Measurements from ENCODE around the gene CLCN3. TPM values are rescaled to one million over a fixed set of nuclear protein-coding genes. Genes with fewer than 3 reads are reported as not detected.

The CLCN3 gene
- total and polyA plus RNA-seq, 9 of the 15 experiments (the other 6 are each of a cell fraction or from before 2014, with no cell fraction given): 12.7 to 60.6 (median 38.5) TPM

DNA sequence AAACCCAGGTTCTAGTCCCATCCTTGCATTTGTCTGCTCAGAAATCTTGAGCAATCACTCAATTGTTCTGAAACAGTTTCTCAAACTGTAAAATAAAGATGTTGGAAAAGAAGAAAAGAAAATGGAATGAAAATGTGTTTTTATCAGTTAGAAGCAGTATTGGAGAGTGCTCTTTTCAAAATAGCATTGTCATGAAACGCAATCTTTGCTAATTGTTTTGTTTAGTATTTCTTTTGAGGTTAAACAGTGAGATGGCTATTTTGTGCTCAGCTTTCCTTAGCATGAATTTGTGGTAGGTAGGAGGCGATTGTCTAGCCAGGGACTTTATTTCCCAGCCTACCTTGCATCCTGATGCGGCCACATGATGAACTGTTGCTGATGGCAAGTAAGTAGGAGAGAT, 148.0 kb downstream of the CLCN3 start (continued):
- TF ChIP-seq, protein P1, sequence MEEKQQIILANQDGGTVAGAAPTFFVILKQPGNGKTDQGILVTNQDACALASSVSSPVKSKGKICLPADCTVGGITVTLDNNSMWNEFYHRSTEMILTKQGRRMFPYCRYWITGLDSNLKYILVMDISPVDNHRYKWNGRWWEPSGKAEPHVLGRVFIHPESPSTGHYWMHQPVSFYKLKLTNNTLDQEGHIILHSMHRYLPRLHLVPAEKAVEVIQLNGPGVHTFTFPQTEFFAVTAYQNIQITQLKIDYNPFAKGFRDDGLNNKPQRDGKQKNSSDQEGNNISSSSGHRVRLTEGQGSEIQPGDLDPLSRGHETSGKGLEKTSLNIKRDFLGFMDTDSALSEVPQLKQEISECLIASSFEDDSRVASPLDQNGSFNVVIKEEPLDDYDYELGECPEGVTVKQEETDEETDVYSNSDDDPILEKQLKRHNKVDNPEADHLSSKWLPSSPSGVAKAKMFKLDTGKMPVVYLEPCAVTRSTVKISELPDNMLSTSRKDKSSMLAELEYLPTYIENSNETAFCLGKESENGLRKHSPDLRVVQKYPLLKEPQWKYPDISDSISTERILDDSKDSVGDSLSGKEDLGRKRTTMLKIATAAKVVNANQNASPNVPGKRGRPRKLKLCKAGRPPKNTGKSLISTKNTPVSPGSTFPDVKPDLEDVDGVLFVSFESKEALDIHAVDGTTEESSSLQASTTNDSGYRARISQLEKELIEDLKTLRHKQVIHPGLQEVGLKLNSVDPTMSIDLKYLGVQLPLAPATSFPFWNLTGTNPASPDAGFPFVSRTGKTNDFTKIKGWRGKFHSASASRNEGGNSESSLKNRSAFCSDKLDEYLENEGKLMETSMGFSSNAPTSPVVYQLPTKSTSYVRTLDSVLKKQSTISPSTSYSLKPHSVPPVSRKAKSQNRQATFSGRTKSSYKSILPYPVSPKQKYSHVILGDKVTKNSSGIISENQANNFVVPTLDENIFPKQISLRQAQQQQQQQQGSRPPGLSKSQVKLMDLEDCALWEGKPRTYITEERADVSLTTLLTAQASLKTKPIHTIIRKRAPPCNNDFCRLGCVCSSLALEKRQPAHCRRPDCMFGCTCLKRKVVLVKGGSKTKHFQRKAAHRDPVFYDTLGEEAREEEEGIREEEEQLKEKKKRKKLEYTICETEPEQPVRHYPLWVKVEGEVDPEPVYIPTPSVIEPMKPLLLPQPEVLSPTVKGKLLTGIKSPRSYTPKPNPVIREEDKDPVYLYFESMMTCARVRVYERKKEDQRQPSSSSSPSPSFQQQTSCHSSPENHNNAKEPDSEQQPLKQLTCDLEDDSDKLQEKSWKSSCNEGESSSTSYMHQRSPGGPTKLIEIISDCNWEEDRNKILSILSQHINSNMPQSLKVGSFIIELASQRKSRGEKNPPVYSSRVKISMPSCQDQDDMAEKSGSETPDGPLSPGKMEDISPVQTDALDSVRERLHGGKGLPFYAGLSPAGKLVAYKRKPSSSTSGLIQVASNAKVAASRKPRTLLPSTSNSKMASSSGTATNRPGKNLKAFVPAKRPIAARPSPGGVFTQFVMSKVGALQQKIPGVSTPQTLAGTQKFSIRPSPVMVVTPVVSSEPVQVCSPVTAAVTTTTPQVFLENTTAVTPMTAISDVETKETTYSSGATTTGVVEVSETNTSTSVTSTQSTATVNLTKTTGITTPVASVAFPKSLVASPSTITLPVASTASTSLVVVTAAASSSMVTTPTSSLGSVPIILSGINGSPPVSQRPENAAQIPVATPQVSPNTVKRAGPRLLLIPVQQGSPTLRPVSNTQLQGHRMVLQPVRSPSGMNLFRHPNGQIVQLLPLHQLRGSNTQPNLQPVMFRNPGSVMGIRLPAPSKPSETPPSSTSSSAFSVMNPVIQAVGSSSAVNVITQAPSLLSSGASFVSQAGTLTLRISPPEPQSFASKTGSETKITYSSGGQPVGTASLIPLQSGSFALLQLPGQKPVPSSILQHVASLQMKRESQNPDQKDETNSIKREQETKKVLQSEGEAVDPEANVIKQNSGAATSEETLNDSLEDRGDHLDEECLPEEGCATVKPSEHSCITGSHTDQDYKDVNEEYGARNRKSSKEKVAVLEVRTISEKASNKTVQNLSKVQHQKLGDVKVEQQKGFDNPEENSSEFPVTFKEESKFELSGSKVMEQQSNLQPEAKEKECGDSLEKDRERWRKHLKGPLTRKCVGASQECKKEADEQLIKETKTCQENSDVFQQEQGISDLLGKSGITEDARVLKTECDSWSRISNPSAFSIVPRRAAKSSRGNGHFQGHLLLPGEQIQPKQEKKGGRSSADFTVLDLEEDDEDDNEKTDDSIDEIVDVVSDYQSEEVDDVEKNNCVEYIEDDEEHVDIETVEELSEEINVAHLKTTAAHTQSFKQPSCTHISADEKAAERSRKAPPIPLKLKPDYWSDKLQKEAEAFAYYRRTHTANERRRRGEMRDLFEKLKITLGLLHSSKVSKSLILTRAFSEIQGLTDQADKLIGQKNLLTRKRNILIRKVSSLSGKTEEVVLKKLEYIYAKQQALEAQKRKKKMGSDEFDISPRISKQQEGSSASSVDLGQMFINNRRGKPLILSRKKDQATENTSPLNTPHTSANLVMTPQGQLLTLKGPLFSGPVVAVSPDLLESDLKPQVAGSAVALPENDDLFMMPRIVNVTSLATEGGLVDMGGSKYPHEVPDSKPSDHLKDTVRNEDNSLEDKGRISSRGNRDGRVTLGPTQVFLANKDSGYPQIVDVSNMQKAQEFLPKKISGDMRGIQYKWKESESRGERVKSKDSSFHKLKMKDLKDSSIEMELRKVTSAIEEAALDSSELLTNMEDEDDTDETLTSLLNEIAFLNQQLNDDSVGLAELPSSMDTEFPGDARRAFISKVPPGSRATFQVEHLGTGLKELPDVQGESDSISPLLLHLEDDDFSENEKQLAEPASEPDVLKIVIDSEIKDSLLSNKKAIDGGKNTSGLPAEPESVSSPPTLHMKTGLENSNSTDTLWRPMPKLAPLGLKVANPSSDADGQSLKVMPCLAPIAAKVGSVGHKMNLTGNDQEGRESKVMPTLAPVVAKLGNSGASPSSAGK (IDR thresholded peaks at IDR 0.05): no peak
- TF ChIP-seq, protein P2, sequence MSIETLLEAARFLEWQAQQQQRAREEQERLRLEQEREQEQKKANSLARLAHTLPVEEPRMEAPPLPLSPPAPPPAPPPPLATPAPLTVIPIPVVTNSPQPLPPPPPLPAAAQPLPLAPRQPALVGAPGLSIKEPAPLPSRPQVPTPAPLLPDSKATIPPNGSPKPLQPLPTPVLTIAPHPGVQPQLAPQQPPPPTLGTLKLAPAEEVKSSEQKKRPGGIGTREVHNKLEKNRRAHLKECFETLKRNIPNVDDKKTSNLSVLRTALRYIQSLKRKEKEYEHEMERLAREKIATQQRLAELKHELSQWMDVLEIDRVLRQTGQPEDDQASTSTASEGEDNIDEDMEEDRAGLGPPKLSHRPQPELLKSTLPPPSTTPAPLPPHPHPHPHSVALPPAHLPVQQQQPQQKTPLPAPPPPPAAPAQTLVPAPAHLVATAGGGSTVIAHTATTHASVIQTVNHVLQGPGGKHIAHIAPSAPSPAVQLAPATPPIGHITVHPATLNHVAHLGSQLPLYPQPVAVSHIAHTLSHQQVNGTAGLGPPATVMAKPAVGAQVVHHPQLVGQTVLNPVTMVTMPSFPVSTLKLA (conservative IDR thresholded peaks at IDR 0.05): no peak
- TF ChIP-seq GABPB2 (CRISPR knock-in tag; conservative IDR thresholded peaks at IDR 0.05): no peak
- TF ChIP-seq ZBTB8A (IDR thresholded peaks at IDR 0.05; ENCODE audit: partially characterized antibody): no peak
- TF ChIP-seq ZNF124 (CRISPR knock-in tag; IDR thresholded peaks at IDR 0.05): no peak
- TF ChIP-seq NFE2 (IDR thresholded peaks at IDR 0.05; ENCODE audit: low read depth): peak; percentile 36; the same call in 1 of the 2 replicates
- TF ChIP-seq, protein P3, sequence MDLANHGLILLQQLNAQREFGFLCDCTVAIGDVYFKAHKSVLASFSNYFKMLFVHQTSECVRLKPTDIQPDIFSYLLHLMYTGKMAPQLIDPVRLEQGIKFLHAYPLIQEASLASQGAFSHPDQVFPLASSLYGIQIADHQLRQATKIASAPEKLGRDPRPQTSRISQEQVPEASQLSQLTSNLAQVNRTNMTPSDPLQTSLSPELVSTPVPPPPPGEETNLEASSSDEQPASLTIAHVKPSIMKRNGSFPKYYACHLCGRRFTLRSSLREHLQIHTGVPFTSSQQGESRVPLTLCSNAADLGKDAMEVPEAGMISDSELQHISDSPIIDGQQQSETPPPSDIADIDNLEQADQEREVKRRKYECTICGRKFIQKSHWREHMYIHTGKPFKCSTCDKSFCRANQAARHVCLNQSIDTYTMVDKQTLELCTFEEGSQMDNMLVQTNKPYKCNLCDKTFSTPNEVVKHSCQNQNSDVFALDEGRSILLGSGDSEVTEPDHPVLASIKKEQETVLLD (IDR thresholded peaks at IDR 0.05): no peak
- TF ChIP-seq, protein P4, sequence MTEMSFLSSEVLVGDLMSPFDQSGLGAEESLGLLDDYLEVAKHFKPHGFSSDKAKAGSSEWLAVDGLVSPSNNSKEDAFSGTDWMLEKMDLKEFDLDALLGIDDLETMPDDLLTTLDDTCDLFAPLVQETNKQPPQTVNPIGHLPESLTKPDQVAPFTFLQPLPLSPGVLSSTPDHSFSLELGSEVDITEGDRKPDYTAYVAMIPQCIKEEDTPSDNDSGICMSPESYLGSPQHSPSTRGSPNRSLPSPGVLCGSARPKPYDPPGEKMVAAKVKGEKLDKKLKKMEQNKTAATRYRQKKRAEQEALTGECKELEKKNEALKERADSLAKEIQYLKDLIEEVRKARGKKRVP (CRISPR knock-in tag; IDR thresholded peaks at IDR 0.05): no peak
- no peak for TF ChIP-seq ZNF436 (CRISPR knock-in tag; IDR thresholded peaks at IDR 0.05)

Measured in K562 (cell line).